Liver (tissue), 9 donors: ENCODE results near the gene RNF144A. TPM values are rescaled to one million over a fixed set of nuclear protein-coding genes. Genes with fewer than 3 reads are reported as not detected.

Experiments
- DNase-seq: peaks from one replicate; pipeline ENCODE4 v3.0.0-alpha.2; 2017; ENCODE audit warnings: low spot score
- H3K27ac ChIP-seq, 2 donors: one replicate each; pipeline ENCODE4 v1.7.0; 2013; ENCODE audit warnings: inconsistent platforms in 2 of 2, low read length in 2 of 2, control low read depth in 1 of 2, low read depth in 1 of 2, mild to moderate bottlenecking in 1 of 2
- H3K27me3 ChIP-seq, 4 donors: one replicate each; pipeline versions ENCODE4 v1.6.1 to v1.7.0; 2013; ENCODE audit warnings: low read length in 3 of 4, inconsistent platforms in 1 of 4, mild to moderate bottlenecking in 1 of 4, moderate library complexity in 1 of 4; ENCODE audit not compliant: control insufficient read depth in 4 of 4, insufficient read depth in 4 of 4
- H3K36me3 ChIP-seq, 4 donors: one replicate each; pipeline versions ENCODE4 v1.6.1 to v1.7.0; 2013; ENCODE audit warnings: low read length in 3 of 4, mild to moderate bottlenecking in 3 of 4, low read depth in 1 of 4, moderate library complexity in 1 of 4; ENCODE audit not compliant: control insufficient read depth in 4 of 4, insufficient read depth in 3 of 4
- H3K4me1 ChIP-seq, 4 donors: one replicate each; pipeline versions ENCODE4 v1.6.1 to v1.7.0; 2013; ENCODE audit warnings: low read length in 3 of 4, mild to moderate bottlenecking in 3 of 4, moderate library complexity in 1 of 4; ENCODE audit not compliant: control insufficient read depth in 4 of 4, insufficient read depth in 4 of 4
- H3K4me3 ChIP-seq, 3 donors: one replicate each; pipeline versions ENCODE4 v1.6.1 to v1.7.0; 2013; ENCODE audit warnings: low read length in 3 of 3, control low read depth in 1 of 3, low read depth in 1 of 3, mild to moderate bottlenecking in 1 of 3
- H3K9ac ChIP-seq, 2 donors: one replicate each; pipeline ENCODE4 v1.7.0; 2013; ENCODE audit warnings: low read length in 2 of 2, mild to moderate bottlenecking in 2 of 2, moderate library complexity in 2 of 2, control low read depth in 1 of 2, low read depth in 1 of 2
- H3K9me3 ChIP-seq, 4 donors: one replicate each; pipeline versions ENCODE4 v1.6.1 to v1.7.0; 2013; ENCODE audit warnings: low read length in 3 of 4; ENCODE audit not compliant: control insufficient read depth in 4 of 4
- EGR1 ChIP-seq, 2 donors: IDR thresholded peaks; 2 replicates each; pipeline ENCODE4 v1.6.1; 2016 to 2018; ENCODE audit warnings: antibody characterized with exemption in 2 of 2, low read depth in 2 of 2
- FOXA1 ChIP-seq: IDR thresholded peaks from 2 replicates; pipeline ENCODE4 v1.6.1; 2016; ENCODE audit warnings: antibody characterized with exemption
- FOXA2 ChIP-seq: IDR thresholded peaks from 2 replicates; pipeline ENCODE4 v1.6.1; 2016; ENCODE audit warnings: antibody characterized with exemption
- HNF4A ChIP-seq, 2 donors: conservative IDR thresholded peaks; 2 replicates each; pipeline ENCODE4 v1.6.1; 2016; ENCODE audit warnings: antibody characterized with exemption in 2 of 2, mild to moderate bottlenecking in 2 of 2
- HNF4G ChIP-seq: IDR thresholded peaks from 2 replicates; pipeline ENCODE4 v1.6.1; 2016; ENCODE audit warnings: antibody characterized with exemption
- NR2F2 ChIP-seq: IDR thresholded peaks from 2 replicates; pipeline ENCODE4 v1.6.1; 2016; ENCODE audit warnings: antibody characterized with exemption
- RAD21 ChIP-seq, 2 donors: IDR thresholded peaks; 2 replicates each; pipeline ENCODE4 v1.6.1; 2016; ENCODE audit warnings: antibody characterized with exemption in 2 of 2, mild to moderate bottlenecking in 2 of 2
- RXRA ChIP-seq, 2 donors: IDR thresholded peaks; 2 replicates each; pipeline ENCODE4 v1.6.1; 2017 to 2018; ENCODE audit warnings: antibody characterized with exemption in 2 of 2, mild to moderate bottlenecking in 1 of 2
- SP1 ChIP-seq: IDR thresholded peaks from 2 replicates; pipeline ENCODE4 v1.6.1; 2018; ENCODE audit warnings: antibody characterized with exemption, mild to moderate bottlenecking
- TAF1 ChIP-seq: conservative IDR thresholded peaks from 2 replicates; pipeline ENCODE4 v1.6.1; 2016; ENCODE audit warnings: antibody characterized with exemption, mild to moderate bottlenecking
- YY1 ChIP-seq: IDR thresholded peaks from 2 replicates; pipeline ENCODE4 v1.6.1; 2016; ENCODE audit warnings: antibody characterized with exemption, mild to moderate bottlenecking
- WGBS: extraction: QIAGEN DNeasy Blood & Tissue Kit; methylation state at CpG from one replicate; pipeline ENCODE4 v1.1.7; 2013; 5-methylcytosine and 5-hydroxymethylcytosine counted together
- polyA plus RNA-seq, 2 donors: library from polyadenylated mRNA; stranded (reverse) in 1 of 2; unstranded in 1 of 2; fragments of 200-250 nt in 1 of 2; fragments of >200 nt in 1 of 2; fragmentation: Nextera tagmentation in 1 of 2; extraction: Ambion mirVana in 1 of 2; gene quantifications; one replicate each; pipeline versions ENCODE4 v1.2.1 to v1.2.3, GENCODE V29; 2013 to 2015
- total RNA-seq, 2 donors: library from RNA; depleted of rRNA; stranded (reverse); fragments of >200 nt; gene quantifications; one replicate each; pipeline ENCODE4 v1.2.3, GENCODE V29; 2014
- TF ChIP-seq, protein P1 (sequence below): IDR thresholded peaks from 2 replicates; pipeline ENCODE4 v1.6.1; 2016; ENCODE audit warnings: antibody characterized with exemption
- TF ChIP-seq, protein P2 (sequence below): IDR thresholded peaks from 2 replicates; pipeline ENCODE4 v1.6.1; 2016; ENCODE audit warnings: antibody characterized with exemption
- TF ChIP-seq, protein P3 (sequence below): fragments of 150-350 bp; IDR thresholded peaks from 2 replicates; pipeline ENCODE4 v1.5.1; 2017; ENCODE audit warnings: improper control_type of control experiment, low read depth, low read length; ENCODE audit not compliant: missing input control
- donor health status: healthy.
- donor health status: healthy.
- donor health status: healthy.
- donor health status: healthy.
- donor health status: healthy.

Gene RNF144A
- total and polyA plus RNA-seq, 4 donors: 1.0 to 10.4 (median 2.3) TPM

DNA sequence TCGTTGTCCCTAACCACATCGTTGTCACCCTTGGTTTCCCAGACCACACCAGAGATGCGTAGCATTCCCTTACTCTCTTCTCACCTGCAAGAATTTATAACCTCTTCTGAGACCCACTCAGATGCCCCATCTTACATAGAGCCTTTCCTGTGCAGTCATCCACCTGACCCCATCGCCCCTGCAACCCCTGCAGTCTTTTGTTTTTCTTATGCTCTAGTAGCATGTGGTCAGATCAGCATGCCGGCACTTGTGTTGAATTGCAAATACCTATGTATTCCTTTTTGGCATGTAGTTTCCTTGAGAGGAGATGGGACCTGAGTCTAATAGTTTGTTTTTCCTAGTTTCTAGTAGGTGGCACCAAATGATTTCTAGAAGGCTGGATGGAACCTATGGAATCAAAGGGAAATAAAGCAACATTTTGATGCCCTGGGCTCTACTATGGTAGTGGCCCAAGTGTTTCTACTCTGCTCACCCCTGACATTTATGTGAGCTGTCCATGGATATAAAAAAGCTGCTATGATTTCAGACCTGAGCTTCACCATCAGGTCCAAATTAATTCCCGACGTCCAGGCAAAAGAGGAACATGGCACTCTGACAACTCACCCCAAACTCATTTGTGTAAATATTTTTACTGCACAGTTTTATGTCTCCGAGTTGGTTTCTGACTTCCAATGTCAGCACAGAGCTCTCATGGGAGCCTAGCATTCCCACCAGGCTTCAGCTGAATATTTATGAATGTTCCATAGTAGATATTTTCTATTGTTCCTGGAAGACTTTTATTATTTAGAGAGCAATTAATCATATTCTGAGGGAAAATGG lies 143.6 kb downstream of the RNF144A start (continued):
- TF ChIP-seq, protein P1, sequence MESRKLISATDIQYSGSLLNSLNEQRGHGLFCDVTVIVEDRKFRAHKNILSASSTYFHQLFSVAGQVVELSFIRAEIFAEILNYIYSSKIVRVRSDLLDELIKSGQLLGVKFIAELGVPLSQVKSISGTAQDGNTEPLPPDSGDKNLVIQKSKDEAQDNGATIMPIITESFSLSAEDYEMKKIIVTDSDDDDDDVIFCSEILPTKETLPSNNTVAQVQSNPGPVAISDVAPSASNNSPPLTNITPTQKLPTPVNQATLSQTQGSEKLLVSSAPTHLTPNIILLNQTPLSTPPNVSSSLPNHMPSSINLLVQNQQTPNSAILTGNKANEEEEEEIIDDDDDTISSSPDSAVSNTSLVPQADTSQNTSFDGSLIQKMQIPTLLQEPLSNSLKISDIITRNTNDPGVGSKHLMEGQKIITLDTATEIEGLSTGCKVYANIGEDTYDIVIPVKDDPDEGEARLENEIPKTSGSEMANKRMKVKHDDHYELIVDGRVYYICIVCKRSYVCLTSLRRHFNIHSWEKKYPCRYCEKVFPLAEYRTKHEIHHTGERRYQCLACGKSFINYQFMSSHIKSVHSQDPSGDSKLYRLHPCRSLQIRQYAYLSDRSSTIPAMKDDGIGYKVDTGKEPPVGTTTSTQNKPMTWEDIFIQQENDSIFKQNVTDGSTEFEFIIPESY: no peak
- TF ChIP-seq RAD21 (IDR thresholded peaks at IDR 0.05) (no peak), FOXA1 (no peak), RXRA (IDR thresholded peaks at IDR 0.05) (no peak), FOXA2 (no peak), EGR1 (IDR thresholded peaks at IDR 0.05; ENCODE audit: low read depth in 2 of 2) (no peak), HNF4A (conservative IDR thresholded peaks at IDR 0.05) (no peak)
- TF ChIP-seq, protein P2, sequence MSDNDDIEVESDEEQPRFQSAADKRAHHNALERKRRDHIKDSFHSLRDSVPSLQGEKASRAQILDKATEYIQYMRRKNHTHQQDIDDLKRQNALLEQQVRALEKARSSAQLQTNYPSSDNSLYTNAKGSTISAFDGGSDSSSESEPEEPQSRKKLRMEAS: no peak

DNA sequence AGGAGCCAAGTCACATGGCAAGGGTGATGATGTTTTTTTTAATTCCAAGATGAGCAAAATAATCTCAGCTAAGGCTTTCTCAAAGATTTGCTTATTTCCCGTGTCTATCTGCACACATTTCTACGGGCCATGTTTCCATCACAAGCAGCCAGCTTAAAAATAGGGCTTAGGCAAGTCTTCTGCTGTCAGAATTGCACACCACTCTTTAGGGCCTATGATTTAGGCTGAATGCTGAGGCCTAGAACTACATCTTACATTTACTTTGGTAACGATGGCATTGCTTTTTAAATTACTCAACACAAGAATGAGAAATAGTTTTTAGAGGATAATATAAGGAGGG lies 144.2 kb downstream of the RNF144A start:
- Histone ChIP-seq H3K4me1 (no peaks in the 10 kb centered on the region), H3K9me3 (peaks cover 0 to 2% (median 1%) of the 10 kb centered on the region in 4 donors), H3K4me3 (no peak overlapping the region), H3K27me3 (no peaks in the 10 kb centered on the region), H3K27ac (no peak overlapping the region), H3K36me3 (no peaks in the 10 kb centered on the region), H3K9ac (no peak overlapping the region)
- 87% methylated on average over 3 of the region's 3 CpGs for WGBS
- TF ChIP-seq HNF4G (no peak), SP1 (no peak), TAF1 (no peak), YY1 (no peak), NR2F2 (no peak), FOXA2 (no peak), FOXA1 (no peak), HNF4A (conservative IDR thresholded peaks at IDR 0.05) (no peak), RAD21 (IDR thresholded peaks at IDR 0.05) (no peak)
- TF ChIP-seq, protein P3, sequence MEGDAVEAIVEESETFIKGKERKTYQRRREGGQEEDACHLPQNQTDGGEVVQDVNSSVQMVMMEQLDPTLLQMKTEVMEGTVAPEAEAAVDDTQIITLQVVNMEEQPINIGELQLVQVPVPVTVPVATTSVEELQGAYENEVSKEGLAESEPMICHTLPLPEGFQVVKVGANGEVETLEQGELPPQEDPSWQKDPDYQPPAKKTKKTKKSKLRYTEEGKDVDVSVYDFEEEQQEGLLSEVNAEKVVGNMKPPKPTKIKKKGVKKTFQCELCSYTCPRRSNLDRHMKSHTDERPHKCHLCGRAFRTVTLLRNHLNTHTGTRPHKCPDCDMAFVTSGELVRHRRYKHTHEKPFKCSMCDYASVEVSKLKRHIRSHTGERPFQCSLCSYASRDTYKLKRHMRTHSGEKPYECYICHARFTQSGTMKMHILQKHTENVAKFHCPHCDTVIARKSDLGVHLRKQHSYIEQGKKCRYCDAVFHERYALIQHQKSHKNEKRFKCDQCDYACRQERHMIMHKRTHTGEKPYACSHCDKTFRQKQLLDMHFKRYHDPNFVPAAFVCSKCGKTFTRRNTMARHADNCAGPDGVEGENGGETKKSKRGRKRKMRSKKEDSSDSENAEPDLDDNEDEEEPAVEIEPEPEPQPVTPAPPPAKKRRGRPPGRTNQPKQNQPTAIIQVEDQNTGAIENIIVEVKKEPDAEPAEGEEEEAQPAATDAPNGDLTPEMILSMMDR: no peak
- TF ChIP-seq, protein P1: no peak
- DNase-seq: no peak

DNA sequence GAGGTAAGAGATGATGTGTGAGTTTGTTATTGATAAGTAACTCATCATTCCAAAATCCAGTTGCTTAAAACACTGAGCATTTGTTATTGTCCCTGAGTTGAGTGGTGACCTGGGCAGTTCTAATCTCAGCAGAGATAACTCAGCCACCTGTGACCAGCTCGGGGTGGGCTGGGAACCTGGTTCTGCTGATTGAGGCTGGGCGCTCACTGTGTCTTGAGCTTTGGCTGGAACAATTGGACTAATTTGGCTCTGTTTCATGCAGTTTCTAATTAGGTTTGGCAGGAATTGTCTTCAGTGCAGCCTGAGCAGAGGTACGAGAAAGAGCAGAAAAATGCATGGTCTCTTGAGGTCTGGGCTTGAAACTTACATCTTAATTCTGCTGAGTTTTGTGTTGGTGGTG lies 144.7 kb downstream of the RNF144A start:
- Histone ChIP-seq H3K4me1 (no peaks in the 10 kb centered on the region), H3K9ac (no peak overlapping the region), H3K27me3 (no peaks in the 10 kb centered on the region), H3K4me3 (no peak overlapping the region), H3K36me3 (no peaks in the 10 kb centered on the region), H3K9me3 (peaks cover 0 to 2% (median 1%) of the 10 kb centered on the region in 4 donors), H3K27ac (no peak overlapping the region)
- DNase-seq: no peak
- no peak for TF ChIP-seq EGR1 (IDR thresholded peaks at IDR 0.05; ENCODE audit: low read depth in 2 of 2)
- 85% methylated on average over 3 of the region's 3 CpGs for WGBS
